Transverse colon (tissue), 3 donors: ENCODE data around the gene KLHL11.

ENCODE experiments used
- EP300 ChIP-seq: sonication (generic); formaldehyde crosslinking; IDR thresholded peaks from one replicate; pipeline ENCODE4 v1.6.1; 2017; ENCODE audit warnings: antibody characterized with exemption, low read depth
- POLR2A ChIP-seq: fragments of 450-650 bp; IDR thresholded peaks from one replicate; pipeline ENCODE4 v1.6.1; 2016; ENCODE audit warnings: antibody characterized with exemption, mild to moderate bottlenecking, moderate library complexity
- TF ChIP-seq, protein P1 (sequence below), 5 experiments: fragments of 200-600 bp in 3 of 5; fragments of 450-650 bp in 2 of 5; sonication (generic) in 3 of 5; IDR thresholded peaks; 1 replicate in 2 of 5; 2 replicates in 3 of 5; pipeline ENCODE4 v1.5.1; 2016 to 2017; ENCODE audit warnings: antibody characterized with exemption in 5 of 5, inconsistent platforms in 3 of 5, mild to moderate bottlenecking in 2 of 5, moderate library complexity in 1 of 5

GRCh38 chr17:41864498-41864835 is 756 bp downstream of the KLHL11 start:
- TF ChIP-seq, protein P1, sequence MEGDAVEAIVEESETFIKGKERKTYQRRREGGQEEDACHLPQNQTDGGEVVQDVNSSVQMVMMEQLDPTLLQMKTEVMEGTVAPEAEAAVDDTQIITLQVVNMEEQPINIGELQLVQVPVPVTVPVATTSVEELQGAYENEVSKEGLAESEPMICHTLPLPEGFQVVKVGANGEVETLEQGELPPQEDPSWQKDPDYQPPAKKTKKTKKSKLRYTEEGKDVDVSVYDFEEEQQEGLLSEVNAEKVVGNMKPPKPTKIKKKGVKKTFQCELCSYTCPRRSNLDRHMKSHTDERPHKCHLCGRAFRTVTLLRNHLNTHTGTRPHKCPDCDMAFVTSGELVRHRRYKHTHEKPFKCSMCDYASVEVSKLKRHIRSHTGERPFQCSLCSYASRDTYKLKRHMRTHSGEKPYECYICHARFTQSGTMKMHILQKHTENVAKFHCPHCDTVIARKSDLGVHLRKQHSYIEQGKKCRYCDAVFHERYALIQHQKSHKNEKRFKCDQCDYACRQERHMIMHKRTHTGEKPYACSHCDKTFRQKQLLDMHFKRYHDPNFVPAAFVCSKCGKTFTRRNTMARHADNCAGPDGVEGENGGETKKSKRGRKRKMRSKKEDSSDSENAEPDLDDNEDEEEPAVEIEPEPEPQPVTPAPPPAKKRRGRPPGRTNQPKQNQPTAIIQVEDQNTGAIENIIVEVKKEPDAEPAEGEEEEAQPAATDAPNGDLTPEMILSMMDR (IDR thresholded peaks at IDR 0.05) = no peak
- TF ChIP-seq POLR2A (no peak), EP300 (no peak)
